Fibroblast of skin of right biceps (primary cell): ENCODE measurements around the gene IRF2BP2.

ENCODE experiments used
- DNase-seq: peaks from one replicate; pipeline ENCODE4 v3.0.0-alpha.2; 2013

IRF2BP2 gene

DNA sequence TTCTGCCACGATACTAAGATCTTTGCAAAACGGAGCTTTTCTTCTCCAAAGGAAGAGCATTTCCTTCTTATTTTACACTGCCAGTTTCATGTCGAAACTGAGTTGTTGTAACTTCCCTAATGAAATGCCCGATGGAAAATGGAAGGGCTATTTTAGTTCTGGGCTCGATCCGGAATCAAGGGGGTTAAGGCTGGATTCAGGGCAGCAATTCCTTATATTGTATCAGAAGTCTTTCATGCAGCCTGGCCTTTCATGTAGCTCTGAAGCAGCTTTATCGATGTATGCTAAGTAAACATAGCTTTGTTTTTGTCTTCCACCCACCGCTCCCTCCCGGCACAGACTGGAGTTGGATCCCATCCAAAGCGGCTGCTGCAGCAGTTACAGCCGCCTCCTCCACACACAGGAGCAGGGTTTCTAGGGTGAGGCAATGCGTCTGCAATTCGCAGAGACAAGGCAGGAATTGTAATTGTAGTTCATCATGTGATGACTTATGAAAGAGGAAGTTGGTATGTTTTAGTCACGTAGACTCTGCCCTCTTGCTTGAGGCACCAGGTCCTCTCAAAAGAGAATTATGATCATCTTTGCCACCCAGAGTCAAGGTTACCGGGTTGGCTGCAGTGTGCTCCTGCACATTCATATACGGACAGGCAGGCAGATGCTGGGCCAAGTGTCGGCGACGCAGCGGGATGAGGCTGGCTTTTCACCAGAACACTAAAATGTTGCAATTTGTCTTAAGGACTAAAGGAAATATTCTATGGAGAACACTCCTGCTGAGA lies 2.6 kb upstream of the IRF2BP2 start:
- peak; percentile 99 for DNase-seq

DNA sequence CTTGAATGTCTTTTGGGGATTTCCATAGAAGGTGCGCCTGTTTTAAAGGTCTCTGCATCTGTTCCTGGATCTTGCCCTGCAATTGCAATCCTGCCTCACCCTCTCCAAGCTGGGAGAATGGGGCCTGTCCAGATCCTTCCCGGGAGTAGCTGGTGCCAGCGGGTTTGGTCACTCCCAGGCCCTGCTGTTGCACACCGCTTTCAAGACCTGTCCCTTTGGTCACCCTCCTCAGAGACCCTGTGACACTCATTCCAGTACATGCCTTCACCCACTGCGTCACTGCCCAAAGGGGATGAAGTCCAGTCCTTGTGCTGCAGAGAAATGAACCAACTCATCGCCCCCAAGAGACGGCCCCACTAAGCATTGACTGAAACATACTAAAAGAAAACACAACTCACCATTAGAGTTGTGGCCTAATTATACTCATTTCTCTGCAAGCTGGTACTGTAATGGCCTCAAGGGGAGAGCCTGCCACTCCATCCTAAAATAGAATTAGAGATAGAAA lies 1.9 kb upstream of the IRF2BP2 start:
- DNase-seq = no peak

DNA sequence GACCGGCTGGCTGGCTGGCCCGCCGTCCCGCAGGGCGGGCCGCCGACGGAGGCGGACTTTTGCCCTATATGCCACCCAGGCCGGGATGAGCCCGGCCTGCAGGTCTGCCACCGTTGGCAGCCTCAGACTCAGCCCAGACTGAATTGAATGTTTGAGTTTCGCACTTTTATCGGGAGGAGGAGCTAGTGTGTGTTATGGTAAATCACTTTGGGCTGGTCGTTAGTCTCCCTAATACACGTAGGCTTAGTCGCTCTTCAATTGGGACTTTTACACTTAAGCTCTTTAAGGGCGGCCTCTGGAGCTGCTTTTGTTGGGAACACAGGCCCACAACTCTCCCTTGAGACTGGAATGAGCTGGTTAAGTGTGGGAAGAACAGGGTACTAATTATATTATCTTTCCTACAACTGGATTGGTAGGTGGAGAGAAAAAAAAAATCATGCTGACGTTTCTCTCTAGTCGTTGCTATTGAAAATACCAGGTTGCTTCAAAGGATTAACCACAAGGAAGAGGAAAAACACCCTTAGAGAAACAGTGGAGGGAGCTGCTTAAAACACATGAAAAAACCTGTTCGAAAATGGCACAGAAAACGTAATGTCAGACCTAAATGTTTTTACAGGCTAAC lies 1.4 kb upstream of the IRF2BP2 start:
- DNase-seq = peak; percentile 93

GRCh38 chr1:234610666-234611224 lies 767 bp upstream of the IRF2BP2 start:
- DNase-seq = peak; percentile 95

DNA sequence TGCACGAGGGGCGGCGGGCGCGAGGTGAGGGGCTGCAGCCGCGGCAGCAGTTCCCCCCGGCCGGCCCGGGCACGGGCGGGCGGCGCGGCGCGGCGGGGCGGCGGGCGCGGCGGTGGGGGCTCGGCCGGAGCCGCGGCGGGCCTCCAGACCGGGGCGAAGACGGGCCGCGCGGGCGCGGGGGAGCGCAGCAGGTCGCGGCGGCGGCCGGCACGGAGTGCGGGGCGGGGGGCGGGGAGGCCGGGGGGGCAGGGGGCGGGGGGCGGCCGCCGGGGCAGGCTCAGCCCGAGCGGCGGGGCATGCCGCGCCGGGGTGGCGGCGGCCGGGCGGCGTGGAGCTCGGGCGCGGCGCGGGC lies 311 bp downstream of the IRF2BP2 start:
- no peak for DNase-seq

DNA sequence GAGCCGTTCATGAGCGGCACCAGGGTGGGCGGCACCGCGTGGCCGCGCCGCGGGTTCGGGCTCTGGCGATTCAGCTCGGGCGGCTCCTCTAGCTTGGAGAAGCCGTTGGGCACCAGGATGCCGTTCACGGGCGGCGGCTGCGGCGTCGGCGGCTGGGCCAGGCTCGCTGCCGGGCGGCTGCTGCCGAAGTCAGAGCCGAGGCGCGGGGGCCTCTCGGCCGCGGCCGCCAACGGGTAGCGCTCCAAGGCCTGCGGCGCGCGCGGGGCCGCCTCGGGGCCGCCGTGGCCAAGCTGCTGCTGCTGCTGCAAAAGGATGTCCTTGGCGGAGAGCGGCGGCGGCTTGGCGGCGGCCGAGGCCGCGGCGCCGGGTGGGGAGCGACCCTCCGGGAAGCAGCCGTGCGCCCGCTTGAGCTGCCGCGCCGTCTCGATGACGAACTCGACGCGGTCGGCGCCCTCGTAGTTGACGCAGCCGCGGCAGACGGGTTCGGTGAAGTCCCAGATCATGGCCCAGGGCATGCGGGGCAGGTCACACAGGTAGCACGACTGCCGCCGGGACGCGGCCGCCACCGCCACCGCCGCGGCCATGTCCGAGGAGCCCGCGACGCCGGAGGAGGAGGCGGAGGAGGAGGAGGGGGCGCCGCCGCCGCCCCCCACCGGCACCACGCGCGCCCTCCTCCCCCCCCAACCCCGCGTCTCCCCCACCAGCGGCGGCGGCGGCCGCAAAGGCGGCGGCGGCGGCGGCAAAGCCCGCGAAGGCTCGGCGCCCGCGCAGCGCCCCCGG lies 877 bp downstream of the IRF2BP2 start:
- peak; percentile 61 for DNase-seq

DNA sequence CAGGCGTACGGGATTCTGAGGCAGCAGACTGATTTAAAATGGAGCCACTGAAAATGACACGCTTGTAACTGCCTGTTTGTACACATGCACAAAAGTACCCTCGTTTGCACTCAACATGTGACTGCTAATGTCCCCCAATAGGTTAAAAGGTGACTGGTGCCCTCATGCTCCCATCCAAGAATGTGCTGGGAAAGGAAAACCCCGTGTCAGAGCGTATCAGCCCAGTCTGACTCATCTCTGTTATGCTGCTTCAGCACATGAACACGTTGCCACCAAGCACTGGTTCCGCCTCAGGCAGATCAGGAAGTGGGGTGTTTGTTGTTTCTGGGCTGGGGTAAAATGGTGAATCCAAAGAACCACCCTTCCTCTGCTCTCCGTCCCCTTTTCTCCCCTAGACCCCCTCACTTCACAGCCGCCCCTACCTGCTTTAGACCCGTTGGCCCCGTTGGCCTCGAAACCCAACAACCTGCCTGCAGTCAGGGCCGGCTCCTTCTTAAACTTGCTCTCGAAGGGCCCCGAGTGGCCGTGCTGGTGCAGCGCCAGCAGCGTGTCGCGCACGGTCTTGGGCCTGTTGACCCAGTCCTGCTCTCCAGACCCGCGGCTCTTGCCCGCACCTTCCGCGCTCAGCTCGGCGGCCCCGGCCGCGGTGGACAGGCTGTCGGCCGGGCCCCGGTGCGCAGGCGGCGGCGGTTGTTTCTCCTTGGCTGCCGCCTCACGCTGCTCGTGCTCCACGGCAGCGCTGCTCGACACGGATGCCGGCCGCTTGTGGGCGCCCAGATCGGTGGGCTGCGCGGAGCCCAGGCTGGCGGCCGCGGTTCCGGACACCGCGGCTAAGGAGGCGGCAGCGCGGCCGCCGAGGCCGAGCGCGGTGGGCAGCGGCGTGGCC lies 1.7 kb downstream of the IRF2BP2 start:
- DNase-seq = peak; percentile 94

GRCh38 chr1:234607109-234608024 lies 2.6 kb downstream of the IRF2BP2 start:
- DNase-seq = peak; percentile 64

DNA sequence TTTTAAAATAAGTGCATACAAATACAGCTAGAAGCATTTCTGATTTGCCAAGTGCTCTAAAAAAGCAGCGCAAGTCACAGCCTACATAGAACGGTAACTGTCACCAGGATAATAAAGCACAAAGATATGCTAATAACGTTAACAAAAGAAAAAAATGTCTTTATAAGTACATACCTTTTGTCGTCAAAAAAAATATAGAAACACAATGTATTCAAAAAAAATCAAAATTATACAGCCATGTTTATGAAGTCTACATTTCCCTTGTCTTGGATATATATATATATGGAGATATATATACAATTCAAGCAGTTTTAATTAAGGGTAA lies 3.2 kb downstream of the IRF2BP2 start:
- DNase-seq = no peak

GRCh38 chr1:234605983-234606783 lies 3.8 kb downstream of the IRF2BP2 start:
- DNase-seq = peak; percentile 44

DNA sequence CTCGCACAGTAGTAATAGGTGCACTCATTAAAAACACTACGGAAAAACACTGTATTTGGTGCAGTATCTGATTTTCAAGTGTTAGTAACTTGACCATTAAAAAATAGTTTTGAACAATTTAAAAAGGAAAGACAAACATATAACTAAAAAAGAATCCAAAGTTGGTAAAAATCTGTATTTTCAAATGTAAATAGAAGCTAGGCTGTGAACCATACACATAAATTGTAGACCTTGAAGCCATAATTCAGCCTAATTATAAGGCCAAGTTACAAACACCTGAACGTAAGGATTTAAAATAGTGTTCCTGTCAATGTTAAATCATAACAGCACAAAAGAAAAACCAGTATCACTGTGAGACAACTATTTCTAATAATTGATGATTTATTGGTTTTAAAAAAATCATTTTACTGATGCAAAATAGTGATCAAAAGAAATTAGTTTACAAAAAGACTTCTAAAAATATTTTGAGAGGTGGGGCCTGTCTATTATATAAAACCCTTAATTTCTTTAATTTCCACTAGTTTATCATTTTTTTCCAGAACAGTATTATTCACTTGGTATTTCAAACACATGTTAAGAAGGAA lies 4.5 kb downstream of the IRF2BP2 start:
- DNase-seq = no peak

DNA sequence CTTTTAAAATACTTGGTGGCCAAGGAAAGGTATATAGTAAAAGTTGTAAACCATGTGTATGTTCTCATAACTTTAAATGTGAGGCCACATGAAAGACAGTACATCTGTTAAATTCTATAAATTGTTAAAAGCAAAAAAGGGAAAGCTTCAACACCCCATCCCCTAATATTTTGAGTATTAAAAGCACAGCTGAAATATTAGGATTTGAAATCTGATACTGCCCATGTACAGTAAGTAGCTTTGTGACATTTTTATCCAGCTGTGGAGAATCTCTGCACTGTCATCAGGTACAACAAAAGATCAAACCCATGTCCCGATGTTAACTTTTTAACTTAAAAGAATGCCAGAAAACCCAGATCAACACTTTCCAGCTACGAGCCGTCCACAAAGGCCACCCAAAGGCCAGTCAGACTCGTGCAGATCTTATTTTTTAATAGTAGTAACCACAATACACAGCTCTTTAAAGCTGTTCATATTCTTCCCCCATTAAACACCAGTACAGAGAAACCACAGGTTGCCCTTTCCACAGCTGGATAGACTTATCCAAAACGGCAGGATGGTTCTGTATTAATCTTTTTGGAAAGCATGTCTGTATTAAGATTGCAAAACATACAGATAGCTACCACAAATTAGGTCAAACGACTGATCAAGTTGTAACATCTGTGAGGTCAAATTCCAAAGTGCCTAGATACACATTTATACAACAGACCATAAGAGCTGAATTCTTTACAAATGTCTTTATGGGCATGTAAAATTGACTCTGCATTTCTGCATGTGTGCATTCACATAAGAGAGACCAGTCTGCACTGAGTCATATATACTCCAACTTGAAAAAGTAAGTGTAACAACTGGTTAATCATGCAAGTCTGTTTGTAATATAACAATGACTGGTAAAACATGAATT lies 5.2 kb downstream of the IRF2BP2 start:
- peak; percentile 70 for DNase-seq

DNA sequence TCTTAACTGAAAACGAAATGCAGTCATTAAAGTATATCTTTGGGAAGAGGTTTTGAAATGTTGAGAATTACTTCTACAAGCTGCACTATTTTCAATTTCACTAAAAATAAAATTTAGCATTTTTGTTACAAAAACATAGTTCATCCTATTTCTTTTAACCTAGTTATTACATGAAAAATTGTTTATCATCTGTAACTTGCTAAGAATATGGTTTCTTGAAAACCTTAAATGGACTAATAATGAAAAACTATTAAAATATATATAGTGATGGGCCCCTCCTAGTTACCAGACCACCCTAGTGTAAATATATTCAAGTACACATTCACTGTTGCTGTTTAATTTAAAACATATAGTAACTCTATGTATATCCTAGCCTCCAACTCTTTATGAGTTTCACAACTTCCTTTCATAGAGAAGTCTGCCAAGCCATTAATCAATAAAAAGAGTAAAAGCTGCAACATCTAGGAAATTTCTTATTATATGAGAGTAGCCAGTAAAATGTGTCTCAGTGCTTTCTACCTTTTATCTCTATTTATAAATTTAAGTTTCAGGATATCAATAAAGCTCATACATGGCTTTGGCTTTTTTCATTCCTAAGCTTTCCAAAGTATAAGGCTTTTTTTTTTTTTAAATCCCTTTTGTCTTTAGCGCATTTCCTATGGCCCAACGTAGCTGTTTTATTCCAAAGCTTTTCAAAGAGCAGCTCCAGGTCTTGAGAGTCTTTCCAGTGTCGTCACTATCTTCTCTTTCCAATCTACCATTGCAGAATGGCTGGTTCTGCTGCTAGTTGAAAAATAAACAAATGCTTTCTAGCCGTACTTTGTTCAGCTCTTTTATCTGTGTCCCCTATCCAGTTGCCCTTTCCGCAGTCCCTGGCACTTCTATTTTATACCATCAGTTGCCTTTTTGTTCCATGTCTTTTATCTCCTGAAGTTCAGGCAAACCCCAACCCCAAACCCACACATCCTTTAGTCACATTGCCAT lies 6.5 kb downstream of the IRF2BP2 start:
- peak; percentile 53 for DNase-seq

DNA sequence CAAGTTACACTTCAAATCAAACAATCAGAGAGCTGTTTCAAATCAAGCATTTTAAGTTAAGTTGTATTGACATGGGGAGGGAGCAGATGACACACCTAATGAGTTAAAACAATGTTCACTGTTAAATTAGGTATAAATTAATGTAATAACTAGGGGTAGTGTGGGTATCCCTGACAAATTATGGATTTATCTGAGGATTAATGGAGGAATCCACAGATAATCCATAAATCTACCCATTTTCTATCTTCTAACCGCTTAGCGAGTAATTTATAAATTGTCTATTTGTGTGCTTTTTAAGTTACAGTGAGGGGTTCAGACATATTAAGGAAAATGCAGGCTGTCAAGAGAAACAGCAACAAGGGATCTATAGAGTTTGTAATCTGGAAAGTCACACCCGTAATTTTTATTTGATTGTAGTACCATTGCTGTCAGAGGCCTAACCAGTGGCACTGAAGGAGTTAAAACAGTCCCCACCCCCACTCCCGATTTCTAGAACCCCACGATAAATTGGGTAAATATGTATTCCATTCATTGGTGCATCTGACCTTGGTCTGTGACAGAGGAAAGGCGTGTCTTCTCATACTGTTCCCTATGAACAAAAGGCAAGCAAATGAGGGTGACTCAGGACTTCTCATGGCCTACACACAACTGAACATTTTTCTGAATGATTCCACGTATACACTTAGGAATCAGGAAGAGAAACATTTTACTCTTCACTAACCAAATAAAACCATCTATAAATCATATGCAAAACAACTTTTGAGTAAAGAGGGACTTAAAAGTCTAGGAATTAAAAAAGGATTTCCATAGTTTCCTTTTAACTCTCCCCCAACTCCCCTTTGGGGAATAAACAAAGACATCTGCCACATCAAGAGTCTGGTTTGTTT lies 7.4 kb downstream of the IRF2BP2 start:
- peak; percentile 97 for DNase-seq

- DNase-seq = peak; percentile 73
Measured at GRCh38 chr1:234601301-234602017, 8.5 kb downstream of the IRF2BP2 start.
